Stimulated activated CD4-positive, alpha-beta T cell treated with anti-CD3 and anti-CD28 coated beads, Interleukin-4, amount 100 ng/mL, for 48 hours (primary cell): ENCODE results near the gene RPRML.
"Not testable (repeated sequence)": the region's sequence is repeated elsewhere in the genome, so short reads cannot be mapped to it uniquely, and the experiment has no call there.

ENCODE experiments used
- DNase-seq, 2 donors: peaks; one replicate each; pipeline ENCODE4 v3.0.0-alpha.2; 2020; ENCODE audit warnings: low read depth in 2 of 2

RPRML gene

DNA sequence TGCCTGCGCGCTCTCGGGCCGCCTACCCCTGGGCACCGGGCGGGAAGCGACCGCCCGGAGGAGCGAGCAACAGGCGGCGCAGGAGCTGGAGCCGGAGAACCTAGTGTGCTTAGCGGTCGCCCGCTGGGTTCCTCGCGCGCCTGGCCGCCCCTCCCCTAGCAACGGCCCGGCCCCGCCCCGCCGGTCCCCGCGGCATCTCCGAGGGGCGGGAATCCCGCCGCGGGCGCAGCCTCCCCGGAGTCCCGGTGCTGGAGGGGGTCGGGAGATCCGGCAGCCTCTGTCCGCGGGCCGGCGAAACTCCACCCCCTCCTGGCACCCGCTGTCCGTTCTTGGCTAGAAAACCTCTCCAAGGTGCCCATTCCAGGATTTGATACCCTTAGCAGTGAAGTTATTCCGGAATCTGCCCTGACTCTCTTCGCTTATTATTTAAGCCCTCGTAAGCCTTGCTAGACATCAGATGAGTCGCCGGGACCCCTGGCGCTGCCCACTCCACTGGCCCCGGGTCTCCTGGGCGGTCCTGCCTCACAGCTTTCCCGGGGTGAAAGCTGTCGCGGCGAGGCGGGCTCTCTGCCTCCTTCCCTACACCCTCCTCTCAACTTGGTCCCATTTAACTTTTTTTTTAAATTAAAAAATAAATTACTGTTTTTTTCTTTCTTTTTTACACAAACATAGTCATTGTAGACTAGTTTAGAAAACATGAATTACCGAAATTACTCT is at the start of gene RPRML:
Gene RPRML (minus strand): TSS at position 107 of the 717 bp plus-strand sequence. CDS start 246 bp downstream, outside the sequence.
- peak; percentile 23 to 46 for DNase-seq

DNA sequence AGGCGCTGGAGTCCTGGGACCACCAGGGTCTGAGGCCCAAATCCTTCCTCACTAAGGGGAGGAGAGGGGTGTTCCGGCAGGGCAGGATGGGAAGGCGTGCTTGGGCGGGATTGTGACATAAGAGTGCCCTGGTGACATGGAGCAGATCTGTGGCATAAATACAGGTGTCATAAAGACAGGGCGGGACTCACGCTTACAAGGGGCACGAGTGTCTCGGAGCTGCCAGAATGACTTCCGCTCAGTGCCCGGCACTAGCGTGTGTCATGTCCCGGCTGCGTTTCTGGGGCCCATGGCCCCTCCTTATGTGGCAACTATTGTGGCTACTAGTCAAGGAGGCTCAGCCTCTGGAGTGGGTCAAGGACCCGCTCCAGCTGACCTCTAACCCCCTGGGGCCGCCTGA is 37.9 kb upstream of the RPRML start:
- DNase-seq, result not testable (repeated sequence)

DNA sequence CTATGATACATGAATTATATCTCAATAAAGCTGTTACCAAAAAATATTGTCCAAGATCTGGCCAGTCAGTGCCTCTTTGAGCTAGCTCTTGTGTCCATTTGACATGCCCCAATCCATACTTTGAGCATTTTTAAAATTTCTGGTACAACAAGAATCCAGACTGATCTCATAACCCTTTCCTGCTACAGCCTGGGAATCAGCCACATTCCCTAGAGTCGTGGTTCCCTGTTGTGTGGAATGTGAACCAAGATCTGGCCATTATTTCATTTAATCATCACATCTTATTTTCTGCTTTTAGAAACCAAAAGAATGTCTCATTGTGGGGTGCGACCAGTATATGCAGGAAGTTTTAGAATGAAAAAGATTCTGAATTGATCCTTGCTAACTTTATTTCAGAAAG is 34.3 kb upstream of the RPRML start:
- no peak for DNase-seq

DNA sequence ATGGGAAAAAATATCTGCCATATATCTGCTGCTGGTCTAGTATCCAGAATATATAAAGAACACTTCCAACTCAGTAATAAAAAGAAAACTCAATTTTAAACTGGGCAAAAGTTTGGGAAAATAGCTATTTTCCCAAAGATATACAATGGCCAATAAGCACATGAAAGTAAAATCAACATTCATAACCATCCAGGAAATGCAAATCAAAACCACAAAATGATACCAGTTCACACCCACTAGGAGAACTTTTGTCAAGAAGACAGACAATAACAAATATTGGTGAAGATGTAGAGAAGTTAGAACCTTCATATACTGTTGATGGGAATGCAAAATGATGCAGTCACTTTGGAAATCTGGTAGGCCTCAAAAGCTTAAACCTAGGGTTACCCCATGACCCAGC is 33.4 kb upstream of the RPRML start:
- no peak for DNase-seq

DNA sequence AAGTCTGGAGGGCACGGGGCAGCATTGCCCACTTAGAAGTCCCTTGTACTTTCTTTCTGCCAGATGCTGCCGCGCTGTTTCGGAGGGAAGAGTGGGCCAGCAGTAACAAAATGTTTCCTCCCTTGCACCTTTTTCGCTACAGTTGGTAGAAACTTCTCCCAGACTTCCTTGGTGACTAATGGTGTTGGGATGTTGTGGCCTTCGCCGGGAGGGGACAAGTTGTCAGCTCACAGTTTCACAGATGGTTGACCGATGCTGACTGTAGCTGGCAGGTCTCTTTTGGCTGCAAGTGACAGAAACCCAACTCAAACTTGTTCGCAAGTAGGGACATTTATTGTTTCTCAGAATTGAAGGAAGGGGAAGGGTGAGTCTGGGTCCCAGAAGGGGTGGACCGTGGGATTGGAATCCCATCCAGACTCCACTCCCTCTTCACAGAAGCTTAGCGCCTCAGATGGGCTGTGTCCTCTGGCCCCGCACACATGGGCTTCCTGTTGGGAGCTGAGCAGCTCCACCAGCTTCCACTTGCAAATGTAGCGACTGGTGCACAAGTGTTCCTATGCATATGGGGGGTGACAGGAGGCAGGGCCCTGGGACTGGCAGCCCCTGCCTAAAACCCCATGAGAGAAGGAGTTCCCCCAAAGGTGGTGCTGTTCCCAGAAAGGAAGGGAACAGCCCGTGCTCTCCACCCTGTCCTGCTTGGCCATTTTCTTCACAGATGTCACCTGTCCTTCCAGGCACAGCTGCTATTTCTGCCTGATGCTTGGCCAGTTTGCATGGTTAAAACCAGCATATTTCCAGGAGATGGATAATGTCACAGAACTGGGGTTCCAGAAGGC is 30.9 kb upstream of the RPRML start:
- DNase-seq, result no peak

DNA sequence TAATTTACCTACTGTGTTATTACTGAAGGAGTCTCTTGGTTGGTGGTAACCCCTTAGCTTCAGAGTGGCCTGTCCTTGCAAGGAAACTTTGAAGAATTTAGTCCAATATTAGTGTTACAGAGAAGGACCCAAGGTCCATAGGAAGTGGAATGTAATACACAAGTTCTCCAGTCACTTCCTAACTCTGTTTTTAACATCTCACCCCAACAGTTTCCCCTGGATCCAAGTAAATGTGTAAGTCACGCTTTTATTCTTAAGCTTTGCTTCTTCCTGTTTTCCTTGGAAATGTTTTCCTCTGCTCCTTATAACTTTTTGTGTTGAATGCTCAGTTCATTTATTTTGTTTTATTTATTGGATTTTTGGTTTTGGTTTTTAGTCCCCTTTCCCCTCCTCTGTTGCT is 25.9 kb upstream of the RPRML start:
- DNase-seq, result no peak

DNA sequence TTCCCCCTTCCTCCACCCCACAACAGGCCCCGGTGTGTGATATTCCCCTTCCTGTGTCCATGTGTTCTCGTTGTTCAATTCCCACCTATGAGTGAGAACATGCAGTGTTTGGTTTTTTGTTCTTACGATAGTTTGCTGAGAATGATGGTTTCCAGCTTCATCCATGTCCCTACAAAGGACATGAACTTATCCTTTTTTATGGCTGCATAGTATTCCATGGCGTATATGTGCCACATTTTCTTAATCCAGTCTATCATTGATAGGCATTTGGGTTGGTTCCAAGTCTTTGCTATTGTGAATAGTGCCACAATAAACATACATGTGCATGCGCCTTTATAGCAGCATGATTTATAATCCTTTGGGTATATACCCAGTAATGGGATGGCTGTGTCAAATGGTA is 24.8 kb upstream of the RPRML start:
- not testable (repeated sequence) for DNase-seq

DNA sequence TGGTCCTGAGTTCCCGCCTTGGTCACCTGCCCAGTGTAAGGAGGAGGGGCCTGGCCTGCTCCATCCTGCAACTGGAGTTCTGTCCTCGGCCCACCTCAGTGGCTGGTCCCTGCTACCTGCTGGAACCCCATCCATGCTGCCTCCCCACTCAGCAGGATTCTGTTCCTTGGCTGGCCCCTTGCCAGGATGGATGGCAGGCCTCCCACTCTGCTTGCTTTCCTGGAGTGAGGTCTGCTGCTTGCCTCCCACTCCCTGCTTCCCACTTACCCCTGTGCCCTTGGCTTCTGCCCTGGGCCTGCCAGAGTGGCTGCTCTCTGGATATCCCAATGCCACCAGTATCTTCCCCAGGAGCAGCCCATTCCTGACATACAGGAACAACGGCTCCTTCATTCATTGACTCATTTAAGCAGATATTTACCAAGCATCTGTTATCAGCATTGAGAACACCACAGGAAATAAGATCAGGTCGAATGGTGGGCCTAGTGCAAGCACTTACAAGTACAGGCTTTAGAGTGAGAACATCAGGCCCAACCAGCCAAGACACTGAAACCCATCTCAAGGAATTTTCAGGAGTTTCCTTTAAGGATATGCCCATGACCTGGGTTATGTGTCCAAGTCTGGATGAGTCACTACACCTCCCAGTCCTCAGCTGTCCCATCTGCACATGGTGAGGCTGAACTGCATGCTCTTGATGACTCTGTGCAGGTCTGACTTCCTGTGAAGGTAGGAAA is 17.0 kb upstream of the RPRML start:
- DNase-seq, result no peak

DNA sequence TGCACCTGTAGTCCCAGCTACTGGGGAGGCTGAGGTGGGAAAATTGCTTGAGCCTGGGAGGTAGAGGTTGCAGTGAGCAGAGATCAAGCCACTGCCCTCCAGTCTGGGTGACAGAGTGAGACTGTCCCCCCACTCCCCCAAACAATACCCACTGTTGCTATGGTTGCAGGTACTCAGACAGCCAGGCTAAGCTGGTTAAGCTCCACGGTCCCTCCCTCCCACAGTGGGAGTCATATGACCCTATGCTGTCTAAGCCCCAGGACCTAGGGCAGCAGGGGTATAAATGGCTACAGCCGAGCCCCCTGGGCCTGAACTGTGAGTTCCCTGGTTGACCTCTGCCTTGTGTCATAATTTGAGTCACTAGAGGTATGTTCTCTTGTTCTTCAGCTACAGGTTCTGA is 15.9 kb upstream of the RPRML start:
- DNase-seq, result no peak

DNA sequence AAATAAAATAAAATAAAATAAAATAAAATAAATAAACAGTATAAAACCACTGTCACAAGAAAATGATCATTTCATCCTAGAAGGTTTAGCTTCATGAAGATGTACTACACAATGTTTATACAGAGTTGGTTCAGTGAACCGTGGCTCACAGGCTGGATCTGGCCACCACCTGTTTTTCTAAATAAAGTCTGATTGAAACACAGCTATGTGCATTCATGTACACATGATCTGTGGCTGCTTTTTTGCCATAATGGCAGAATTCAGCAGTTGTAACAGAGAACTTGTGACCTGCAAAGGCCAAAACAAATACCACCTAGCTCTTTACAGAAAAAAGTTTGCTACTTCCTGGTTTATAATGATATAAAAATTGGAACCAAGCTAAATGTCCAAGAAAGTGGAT is 12.6 kb upstream of the RPRML start:
- no peak for DNase-seq

DNA sequence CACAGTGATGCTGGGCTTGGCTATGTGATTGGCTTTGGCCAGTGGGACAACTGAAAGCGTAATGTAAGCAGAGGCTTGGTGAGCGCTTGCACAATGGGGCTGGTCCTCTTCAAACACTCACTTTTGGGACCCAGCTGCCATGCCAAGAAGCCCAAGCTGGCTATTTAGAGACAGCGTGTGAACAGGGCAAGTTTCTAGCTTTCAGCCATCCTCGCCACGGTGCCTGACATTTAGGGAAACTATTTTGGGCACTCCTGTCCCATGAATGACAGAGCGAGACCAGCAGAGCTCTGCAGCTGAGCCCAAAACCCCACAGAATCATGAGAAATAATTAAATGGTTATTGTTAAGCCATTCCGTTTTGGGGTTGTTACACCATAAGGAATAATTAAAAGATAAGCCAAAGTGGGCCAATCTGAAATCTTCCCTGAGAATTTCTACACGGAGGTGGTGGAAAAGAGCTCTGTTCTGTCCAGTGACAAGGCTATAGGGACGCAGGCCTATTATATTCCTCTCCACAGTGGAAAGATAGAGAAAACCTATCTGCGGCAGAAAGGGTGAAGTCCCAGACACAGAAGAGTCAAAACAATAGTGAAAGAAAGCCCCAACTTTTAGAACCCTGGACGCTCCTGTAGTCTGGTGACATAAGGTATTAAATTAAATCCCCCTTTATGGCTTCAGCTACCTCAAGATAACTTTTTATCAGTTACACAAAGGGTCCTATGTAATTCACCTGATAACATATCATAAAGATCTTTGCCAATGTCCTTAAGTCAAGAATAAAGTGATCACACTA is 10.8 kb upstream of the RPRML start:
- DNase-seq, result no peak

DNA sequence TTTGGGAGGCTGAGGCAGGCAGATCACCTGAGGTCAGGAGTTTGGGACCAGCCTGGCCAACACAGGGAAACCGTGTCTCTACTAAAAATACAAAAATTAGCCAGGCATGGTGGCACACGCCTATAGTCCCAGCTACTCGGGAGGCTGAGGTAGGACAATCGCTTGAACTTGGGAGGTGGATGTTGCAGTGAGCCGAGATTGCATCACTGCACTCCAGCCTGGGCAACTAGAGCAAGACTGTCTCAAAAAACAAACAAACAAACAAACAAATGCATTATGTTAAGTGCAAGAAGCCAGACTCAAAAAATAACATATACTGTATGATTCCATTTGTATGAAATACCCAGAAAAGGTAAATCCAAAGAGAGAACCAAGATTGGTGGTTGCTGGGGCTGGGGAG is 8.9 kb upstream of the RPRML start:
- DNase-seq, result not testable (repeated sequence)

DNA sequence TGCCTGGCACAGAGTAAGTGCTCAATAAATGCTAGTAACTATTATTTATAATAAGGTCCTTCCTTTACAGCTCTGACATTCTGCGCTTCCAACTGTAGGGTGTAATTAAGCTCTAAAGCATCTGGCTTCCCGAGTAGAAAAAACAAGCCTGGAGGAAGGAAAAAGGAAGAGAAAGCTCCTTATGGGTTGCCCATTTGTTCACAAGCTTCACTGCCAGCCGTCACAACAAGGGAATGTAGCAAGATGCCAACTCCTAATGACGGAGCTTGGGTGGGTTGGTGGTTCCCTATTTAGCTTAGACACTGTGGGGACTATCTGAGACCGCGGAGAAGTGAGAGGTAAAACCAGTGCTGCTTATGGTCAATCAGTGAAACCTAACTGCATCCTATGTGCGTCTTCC is 7.3 kb upstream of the RPRML start:
- no peak for DNase-seq

DNA sequence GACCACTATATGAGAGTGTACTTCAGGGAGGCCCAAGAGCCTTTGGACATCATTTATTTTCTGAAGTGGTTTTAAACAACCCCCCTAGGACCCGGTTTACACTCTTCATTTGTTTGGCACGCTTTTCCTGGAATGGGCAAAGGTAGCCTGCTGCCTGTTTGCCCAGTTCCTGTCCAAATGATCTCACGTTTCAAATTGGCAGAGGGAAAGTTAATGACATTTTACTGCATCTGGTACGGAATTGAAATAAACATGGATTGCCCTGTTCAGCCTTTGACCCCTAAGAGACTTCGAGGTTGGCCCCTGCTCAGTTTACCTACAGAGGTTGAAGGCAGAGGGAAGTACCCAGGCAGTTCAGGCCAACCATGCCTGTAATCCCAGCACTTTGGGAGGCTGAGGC is 5.8 kb upstream of the RPRML start:
- DNase-seq, result no peak

DNA sequence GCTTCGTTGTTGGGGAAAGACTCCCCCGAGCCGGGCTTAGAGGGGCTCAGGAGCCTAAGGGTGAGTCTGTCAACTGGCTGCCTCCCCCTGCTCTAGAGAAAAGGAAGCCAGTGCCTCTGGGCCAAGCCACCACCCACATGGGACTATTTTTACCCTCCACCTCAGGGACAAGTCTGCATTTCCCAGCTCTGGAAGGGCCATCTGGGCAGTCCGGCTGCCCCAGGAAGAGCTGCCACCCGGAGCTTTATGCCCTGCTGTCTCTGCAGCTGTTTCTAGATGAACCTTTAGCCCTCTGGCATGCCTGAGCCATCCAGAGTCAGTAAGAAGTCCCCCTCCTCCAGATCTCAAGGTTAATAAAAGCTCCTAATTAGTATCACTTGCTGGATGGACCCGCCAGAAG is 5.3 kb upstream of the RPRML start:
- no peak for DNase-seq

DNA sequence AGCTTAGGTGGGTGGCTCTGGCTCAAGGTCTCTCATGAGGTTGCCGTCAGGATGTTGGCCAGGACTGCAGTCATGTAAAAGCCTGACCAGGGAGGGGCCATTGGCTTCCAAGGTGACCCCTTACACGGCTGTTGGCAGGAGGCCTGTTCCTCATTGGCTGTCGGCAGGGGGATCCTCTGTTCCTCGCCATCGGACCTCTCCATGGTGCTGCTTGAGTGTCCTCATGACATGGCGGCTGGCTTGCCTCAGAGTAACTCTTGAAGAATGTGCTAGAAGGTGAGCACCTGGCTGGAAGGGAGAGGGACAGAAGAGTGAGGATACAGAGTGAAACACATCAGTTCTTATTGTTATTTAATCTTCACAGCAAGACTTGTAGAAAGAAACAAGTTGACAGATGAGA is 4.7 kb upstream of the RPRML start:
- no peak for DNase-seq

DNA sequence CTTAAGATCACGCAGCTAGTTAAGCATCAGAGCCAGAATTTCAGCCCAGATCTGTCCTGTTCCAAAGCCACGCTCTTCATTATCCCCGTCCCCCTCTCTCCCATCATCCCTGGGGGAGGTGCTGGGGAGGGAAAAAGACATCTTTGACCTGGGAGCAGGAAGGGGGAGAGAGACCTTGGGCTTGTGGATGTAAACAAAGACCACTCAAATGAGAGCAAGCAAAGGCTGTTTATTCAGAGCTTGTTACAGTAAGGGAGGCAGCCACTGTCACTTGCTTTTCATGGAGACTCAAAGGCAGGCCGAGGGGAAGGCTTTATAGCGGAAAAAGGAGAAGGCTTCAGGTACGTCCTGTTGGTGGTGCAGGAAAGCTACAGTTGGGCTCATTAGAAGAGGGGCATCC is 3.5 kb upstream of the RPRML start:
- DNase-seq, result no peak

DNA sequence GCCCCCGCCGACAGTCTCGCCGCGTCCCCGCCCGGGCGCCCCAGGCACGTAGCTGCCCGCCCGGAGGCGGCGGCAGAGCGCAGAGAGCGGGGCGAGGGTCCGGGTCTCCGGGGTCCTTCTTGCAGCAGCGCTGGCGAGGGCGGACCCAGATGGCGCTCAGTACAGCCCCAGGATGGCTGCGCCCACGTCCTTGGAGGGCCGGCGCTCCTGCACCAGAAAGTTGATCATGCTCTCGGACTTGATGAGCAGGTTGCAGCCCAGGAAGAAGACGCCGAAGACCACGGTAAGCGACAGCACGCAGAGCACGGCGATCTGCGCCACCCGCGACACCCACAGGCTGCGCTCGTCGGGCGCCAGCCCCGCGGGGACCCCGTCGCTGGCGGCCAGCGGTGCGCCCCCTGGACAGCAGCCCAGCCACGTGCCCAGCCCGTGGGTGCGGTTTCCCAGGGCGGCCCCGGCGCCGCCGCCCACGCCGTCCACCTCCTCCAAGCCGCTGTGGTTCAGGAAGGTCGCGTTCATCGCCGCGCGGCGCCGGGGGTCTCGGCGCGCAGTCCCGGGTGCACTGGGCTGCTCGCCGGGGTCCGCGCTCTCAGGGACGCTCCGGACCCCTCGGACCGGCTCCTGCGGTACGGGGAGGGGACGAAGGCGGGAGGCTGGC is 435 bp downstream of the RPRML start:
- no peak for DNase-seq

DNA sequence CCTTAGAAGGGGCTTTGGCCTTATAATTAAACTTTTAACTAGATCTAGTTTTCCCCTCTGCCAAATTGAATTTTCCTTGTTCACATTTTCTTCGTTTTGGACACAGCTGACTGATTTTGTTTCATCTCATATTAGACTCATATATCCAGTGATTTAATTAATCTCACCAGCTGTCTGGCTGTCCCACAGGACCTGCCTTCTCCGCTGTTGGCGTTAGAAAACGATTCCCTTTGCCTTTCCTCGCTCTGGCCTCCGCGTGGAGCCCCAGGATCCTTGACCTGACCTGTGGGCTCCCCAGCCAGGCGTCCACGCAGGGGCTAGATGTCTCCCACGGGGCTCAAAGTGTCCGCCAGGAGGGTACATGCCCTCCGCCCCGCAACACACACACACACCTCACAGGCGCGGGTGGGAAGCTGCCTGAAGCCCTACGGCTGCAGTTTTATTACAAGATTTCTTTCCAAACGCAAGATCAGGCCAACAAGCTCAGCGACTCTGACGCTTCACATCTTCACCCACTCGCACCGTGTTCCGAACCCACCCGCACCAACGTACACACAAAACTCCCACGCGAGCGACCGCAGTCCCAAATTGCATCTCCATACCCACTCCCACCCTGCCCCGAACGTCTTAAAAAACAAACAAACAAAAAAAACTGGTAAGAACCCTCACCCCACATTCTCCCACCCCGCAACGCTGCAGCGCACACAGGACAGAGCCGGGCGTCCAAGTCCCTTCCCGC is 1.1 kb downstream of the RPRML start:
- no peak for DNase-seq

DNA sequence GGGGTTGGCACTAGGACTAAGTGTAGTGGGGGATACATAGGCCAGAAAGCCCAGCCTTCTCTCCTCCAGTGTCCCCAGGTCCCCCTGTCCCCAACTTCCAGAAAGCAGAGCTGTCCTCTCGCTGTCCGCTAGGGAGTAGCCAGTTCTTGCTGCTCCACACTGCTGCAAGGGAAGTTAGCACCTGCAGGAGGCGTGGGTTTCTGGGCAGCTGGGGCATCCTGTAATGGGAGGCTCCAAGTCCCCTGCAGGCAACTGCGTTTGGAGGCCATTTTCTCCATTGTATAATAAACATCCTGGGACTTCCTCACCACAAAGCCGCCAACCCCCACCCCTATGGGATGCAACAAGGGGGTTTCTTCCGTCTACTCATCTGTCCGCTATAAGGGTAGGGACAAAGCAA is 1.7 kb downstream of the RPRML start:
- DNase-seq, result no peak
